NCI-H524 treated with DMSO at 0.1 percent for 48 hours (cell line): Measurements from ENCODE around the gene WDR77.

Experiments used
- DNase-seq: peaks from one replicate; lab custom pipeline; 2025; lab: John Stamatoyannopoulos, UW

WDR77 gene

GRCh38 chr1:111448918-111449702 lies at the start of gene WDR77, which contains the start of gene ATP5PB:
TSS of gene WDR77 (minus strand) at chr1:111449256. CDS start at chr1:111449169, 87 bp downstream.
TSS of gene ATP5PB (plus strand) at chr1:111449464. CDS start at chr1:111449542, 78 bp downstream.
- peak; percentile 94 for DNase-seq

- no peak for DNase-seq
Observed at GRCh38 chr1:111497592-111497991, 48.5 kb upstream of the WDR77 start.

- DNase-seq = no peak
Observed at GRCh38 chr1:111496398-111496797, 47.3 kb upstream of the WDR77 start.

GRCh38 chr1:111491070-111491469 lies 42.0 kb upstream of the WDR77 start:
- DNase-seq = no peak

DNA sequence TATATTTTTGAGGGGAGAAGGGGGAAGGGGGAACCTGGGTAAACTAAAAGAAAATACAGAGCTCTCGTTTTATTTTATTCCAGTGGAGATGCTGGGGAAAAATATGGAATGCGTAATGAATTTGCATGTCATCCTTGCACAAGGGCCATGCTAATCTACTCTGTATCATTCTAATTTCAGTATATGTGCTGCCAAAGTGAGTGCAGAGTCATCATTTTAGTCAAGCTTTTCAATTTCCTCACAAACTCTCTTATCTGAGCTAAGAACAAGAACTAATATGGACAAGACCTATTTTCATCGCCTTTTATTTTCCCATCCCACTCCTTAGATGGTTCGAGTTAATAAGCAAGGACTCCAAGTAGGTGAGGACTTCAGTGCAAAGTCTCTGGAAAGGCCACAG lies 41.2 kb upstream of the WDR77 start:
- DNase-seq = no peak

DNA sequence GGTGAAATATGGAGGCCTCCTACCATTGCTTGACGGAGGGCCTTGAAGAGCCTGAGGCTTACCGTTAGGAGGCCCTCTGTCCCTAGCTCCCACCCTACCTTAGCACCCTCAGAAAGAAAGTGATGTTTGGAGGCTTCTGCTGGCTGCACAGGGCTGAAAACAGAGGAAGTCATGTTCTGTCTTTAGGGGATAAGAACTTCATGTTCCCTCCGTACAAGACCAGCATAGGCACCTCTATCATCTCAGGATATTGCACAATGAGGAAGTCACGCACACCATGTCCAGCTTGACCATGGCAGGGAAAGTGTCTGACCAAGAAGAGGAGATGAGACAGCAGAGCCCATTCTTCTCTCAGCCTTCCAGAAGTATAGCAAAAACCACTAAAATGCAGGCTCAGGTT lies 40.5 kb upstream of the WDR77 start:
- DNase-seq = no peak

DNA sequence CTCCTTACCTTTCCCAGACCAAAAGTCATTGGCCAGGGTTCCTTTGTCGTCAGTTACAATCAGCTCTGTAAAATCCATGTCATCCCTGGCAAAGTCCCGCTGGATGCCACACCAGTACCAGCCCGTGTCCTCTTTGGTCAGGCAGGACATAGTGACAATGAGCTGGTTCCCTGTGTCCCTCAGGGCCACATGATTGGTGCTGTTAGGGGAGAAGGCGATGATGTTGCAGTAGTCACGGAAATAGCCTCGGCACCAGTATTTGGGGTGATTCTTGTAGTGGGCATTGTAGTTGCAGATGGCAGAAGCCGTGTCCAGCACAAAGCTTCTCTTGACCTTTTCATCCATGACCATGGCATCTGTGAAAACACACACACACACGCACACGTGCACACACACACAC lies 39.6 kb upstream of the WDR77 start:
- no peak for DNase-seq

- DNase-seq = no peak
Observed at GRCh38 chr1:111487133-111487532, 38.1 kb upstream of the WDR77 start.

GRCh38 chr1:111486431-111486830 lies 37.4 kb upstream of the WDR77 start:
- DNase-seq = no peak

- DNase-seq = no peak
Observed at GRCh38 chr1:111484391-111485026, 35.5 kb upstream of the WDR77 start.

DNA sequence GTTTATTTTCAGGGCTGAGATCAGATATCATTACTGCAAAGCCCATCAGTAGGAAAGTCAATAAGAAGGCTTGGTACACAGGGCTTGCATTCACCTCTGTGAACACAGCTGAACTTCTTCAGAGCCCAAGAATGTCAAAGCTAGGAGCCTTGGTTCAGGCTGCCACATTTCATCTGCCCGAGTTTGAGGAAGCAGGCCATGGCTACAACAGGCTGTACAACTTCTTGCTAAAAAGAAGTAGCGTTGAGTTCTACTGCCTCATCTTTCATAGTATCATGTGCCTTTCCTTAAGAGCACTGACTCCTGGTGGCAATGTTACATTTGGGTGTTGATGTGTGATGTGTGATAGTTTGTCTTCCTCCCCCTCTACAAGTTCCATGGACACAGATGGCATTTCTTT lies 34.8 kb upstream of the WDR77 start:
- no peak for DNase-seq

DNA sequence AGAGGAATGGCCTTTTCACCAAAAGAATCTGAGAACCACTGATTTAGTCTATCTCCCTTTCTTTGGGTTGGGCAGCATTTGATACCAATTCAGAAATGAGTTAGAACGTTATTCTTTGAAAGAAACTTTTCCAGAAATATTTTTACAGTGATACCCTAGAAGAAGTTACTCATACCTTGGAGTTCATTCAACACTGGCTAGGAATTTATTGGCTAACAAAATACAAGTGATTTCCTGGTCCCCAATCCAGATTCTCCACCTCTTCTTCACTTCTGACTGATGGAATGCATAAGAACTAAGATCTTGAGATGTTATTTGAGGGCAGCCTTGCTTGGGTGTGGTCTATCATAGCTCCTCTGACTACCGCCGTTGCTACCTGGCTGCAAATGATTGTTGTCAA lies 34.1 kb upstream of the WDR77 start:
- no peak for DNase-seq

- peak; percentile 13 for DNase-seq
Observed at GRCh38 chr1:111481387-111482221, 32.5 kb upstream of the WDR77 start.

GRCh38 chr1:111480674-111481073 lies 31.6 kb upstream of the WDR77 start:
- no peak for DNase-seq

DNA sequence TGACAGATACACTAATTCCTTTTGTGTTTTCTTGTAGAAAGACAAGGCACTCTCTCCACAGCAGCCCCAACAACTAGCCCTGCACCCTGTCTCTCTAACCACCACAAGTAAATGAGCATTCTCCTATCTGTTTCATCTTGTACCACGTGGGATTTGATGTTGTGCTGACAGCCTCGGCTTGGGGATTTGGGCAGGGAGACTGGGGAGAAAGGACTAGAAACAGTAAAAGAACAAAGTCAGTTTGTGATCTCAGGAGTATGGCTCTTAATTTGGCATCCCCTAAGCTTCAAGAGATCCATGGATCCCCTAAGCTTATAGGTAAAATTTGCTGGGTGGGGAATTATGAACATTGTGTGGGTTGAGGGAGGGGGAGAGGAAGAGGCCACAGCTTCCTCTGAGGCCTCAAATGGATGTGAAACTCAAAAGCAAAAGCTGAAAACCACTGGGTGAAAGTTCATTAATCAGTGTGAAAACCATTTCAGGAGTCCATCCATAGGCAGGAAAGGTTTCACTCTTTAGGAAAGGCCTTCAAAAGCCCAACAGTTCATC lies 27.8 kb upstream of the WDR77 start:
- no peak for DNase-seq

- no peak for DNase-seq
Observed at GRCh38 chr1:111476214-111476613, 27.2 kb upstream of the WDR77 start.

DNA sequence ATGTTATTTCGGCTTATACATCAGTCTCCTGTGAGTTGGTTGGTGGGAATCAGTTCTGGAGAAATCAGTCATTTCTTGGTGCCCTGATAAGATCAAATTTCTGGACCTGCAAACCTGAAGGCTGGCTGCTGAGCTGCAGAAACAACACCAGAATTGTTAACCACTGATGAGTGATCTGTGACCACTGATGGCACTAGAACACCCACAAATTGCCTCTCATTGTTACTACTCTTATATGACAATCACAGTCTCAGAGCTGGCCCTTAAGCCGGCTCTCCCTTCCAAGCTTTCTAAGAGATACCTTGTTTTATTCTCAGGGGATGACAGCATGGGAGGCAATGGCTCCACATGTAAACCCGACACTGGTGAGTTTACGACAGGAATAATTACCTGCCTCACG lies 26.6 kb upstream of the WDR77 start:
- DNase-seq = no peak

DNA sequence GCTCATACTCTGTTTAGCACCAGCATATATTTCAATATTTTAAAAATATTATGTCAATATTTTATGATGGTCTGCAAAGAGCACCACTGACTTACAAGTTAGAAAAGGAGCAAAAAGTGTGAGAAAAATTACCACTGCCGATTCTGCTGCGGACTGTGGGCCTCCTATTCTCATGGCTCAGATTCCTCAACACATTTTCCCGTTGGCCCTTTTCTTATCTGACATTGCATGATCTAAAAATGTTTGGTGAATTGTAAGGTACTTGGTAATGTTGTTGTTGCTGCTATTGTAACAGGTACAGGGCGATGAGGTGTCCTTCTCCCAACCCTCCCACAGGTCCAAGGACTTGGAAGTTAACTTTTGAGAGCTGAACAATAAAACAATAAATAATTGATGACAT lies 25.5 kb upstream of the WDR77 start:
- no peak for DNase-seq

- no peak for DNase-seq
Observed at GRCh38 chr1:111474106-111474505, 25.1 kb upstream of the WDR77 start.

DNA sequence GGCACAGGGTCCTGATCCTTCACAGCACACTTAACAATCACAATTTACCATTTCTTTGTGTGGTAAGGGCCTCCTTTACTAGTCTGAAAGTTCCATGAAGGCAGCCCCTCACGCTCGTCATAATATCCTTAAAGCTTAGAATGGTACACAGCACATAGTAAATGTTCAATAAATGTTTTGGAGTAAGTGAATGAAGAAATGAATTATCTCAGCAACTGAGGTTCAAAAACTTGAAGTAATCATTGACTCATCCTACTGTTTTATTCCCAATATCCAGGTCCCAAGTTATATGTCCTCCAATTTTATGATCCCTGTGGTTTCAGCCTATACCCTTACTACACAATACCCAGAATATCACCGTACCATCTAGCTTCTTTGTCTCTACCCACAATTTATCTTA lies 22.5 kb upstream of the WDR77 start:
- no peak for DNase-seq

GRCh38 chr1:111471012-111471411 lies 22.0 kb upstream of the WDR77 start:
- no peak for DNase-seq

DNA sequence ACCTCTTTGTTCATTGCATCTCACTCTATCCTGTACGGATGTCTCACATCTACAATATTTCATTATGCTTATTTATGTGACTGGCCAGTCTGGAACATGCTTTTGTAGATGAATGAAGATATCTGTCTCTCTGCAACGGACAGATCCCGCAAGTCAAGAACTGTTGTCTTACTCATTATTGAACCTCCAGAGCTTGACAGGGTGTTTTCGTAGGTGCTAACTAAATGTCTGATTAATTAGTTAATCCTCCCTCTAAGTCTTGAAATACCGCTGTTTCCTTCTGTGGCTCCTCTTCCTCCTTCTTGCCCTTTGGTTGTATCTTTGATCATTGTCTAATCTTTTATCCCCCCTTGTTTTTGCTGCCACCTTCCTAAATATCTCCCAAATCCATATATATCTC lies 21.5 kb upstream of the WDR77 start:
- DNase-seq = no peak
